ENCODE data around the gene RNF208. TPM values are rescaled to one million over a fixed set of nuclear protein-coding genes. Genes with fewer than 3 reads are reported as not detected.

RNF208 gene
- total RNA-seq, 4 donors from 2014 or later = 2.8 to 7.5 (median 5.2) TPM

GRCh38 chr9:137189297-137190295, 32.4 kb downstream of the RNF208 start:
- Histone ChIP-seq H3K36me3 (peaks cover 43% of the 10 kb centered on the region), H3K4me1 (peaks cover 51% of the 10 kb centered on the region), H3K27me3 (no peaks in the 10 kb centered on the region), H3K9me3 (no peaks in the 10 kb centered on the region), H3K4me3 (peak overlapping the region; percentile 94), H3K27ac (peak overlapping the region; percentile 97)
- peak in 1 of 3 donors; percentile 4 for TF ChIP-seq POLR2AphosphoS5 (IDR thresholded peaks at IDR 0.05)
- no peak for TF ChIP-seq EP300 (IDR thresholded peaks at IDR 0.05)
- TF ChIP-seq CTCF (IDR thresholded peaks at IDR 0.05) = no peak
- TF ChIP-seq POLR2A (IDR thresholded peaks at IDR 0.05) = no peak
- WGBS = 44% methylated on average over 6 of the region's 23 CpGs
- DNase-seq (ENCODE audit: low spot score in 2 of 2) = no peak

GRCh38 chr9:137188490-137189296, 33.3 kb downstream of the RNF208 start, which contains the start of the genes ANAPC2 and SSNA1:
TSS of gene ANAPC2 (minus strand) at chr9:137188560. CDS start at chr9:137188532, 28 bp downstream.
TSS of gene SSNA1 (plus strand) at chr9:137188676. CDS start at chr9:137188727, 51 bp downstream.
- Histone ChIP-seq H3K4me1 (peaks cover 45% of the 10 kb centered on the region), H3K27me3 (no peaks in the 10 kb centered on the region), H3K9me3 (no peaks in the 10 kb centered on the region), H3K4me3 (peak within 1 kb of the TSS; percentile 94), H3K36me3 (peaks cover 52% of the 10 kb centered on the region), H3K27ac (peak within 1 kb of the TSS; percentile 97)
- under 1% methylated on average over 31 of the region's 98 CpGs for WGBS
- DNase-seq (ENCODE audit: low spot score in 2 of 2) = peak; percentile 94 to 95
- TF ChIP-seq POLR2A (IDR thresholded peaks at IDR 0.05) = peak in 1 of 2 donors; percentile 83
- TF ChIP-seq EP300 (IDR thresholded peaks at IDR 0.05) = no peak
- TF ChIP-seq CTCF (IDR thresholded peaks at IDR 0.05) = peak in 1 of 2 donors; percentile 42
- peak; percentile 92 to 99 (median 99) for TF ChIP-seq POLR2AphosphoS5 (IDR thresholded peaks at IDR 0.05)

GRCh38 chr9:137188086-137188489, 34.0 kb downstream of the RNF208 start:
- peaks cover 45% of the 10 kb centered on the region for H3K4me1 ChIP-seq
- WGBS = 0% methylated on average over 17 of the region's 31 CpGs
- no peak for DNase-seq (ENCODE audit: low spot score in 2 of 2)
- peaks cover 58% of the 10 kb centered on the region for H3K36me3 ChIP-seq
- peak overlapping the region; percentile 97 for H3K27ac ChIP-seq
- no peaks in the 10 kb centered on the region for H3K9me3 ChIP-seq
- H3K27me3 ChIP-seq = no peaks in the 10 kb centered on the region
- no peak for TF ChIP-seq EP300 (IDR thresholded peaks at IDR 0.05)
- TF ChIP-seq POLR2AphosphoS5 (IDR thresholded peaks at IDR 0.05) = no peak
- no peak for TF ChIP-seq CTCF (IDR thresholded peaks at IDR 0.05)
- peak overlapping the region; percentile 94 for H3K4me3 ChIP-seq

GRCh38 chr9:137187386-137187785, 34.7 kb downstream of the RNF208 start:
- no peak for DNase-seq (ENCODE audit: low spot score in 2 of 2)
- Histone ChIP-seq H3K27me3 (no peaks in the 10 kb centered on the region), H3K4me3 (peak overlapping the region; percentile 94), H3K4me1 (peaks cover 45% of the 10 kb centered on the region), H3K36me3 (peaks cover 65% of the 10 kb centered on the region), H3K9me3 (no peaks in the 10 kb centered on the region), H3K27ac (no peak overlapping the region)
- no peak for TF ChIP-seq CTCF (IDR thresholded peaks at IDR 0.05)
- TF ChIP-seq POLR2A (IDR thresholded peaks at IDR 0.05) = no peak
- no peak for TF ChIP-seq POLR2AphosphoS5 (IDR thresholded peaks at IDR 0.05)
- no peak for TF ChIP-seq EP300 (IDR thresholded peaks at IDR 0.05)
- 76% methylated on average over 5 of the region's 15 CpGs for WGBS
